Mesodermal cell (in vitro differentiated cells): ENCODE results near the gene FEM1B.
"Not testable (repeated sequence)": the region's sequence is repeated elsewhere in the genome, so short reads cannot be mapped to it uniquely, and the experiment has no call there.

Experiments used
- H3K27ac ChIP-seq: 2 replicates; pipeline ENCODE4 v1.7.0; 2013; ENCODE audit warnings: mild to moderate bottlenecking, low read depth, low read length, moderate library complexity; ENCODE audit not compliant: severe bottlenecking
- H3K36me3 ChIP-seq: 2 replicates; pipeline ENCODE4 v1.7.1; 2013; ENCODE audit warnings: mild to moderate bottlenecking, low read length, moderate library complexity; ENCODE audit not compliant: control insufficient read depth, insufficient read depth
- H3K4me1 ChIP-seq: one replicate; pipeline ENCODE4 v1.7.1; 2013; ENCODE audit warnings: mild to moderate bottlenecking, low read length; ENCODE audit not compliant: insufficient read depth, control insufficient read depth, poor library complexity, severe bottlenecking
- H3K4me3 ChIP-seq: 2 replicates; pipeline ENCODE4 v1.7.0; 2013; ENCODE audit warnings: low read length, control low read depth, mild to moderate bottlenecking; ENCODE audit not compliant: insufficient read depth, poor library complexity, severe bottlenecking; ENCODE audit errors: extremely low read depth
- H3K9me3 ChIP-seq: 2 replicates; pipeline ENCODE4 v1.7.1; 2013; ENCODE audit warnings: mild to moderate bottlenecking, low read length, moderate library complexity; ENCODE audit not compliant: control insufficient read depth
- WGBS, 2 experiments: methylation state at CpG; one replicate each; pipeline ENCODE4 v1.1.5; 2013; ENCODE audit warnings: missing lambda C conversion rate in 2 of 2; ENCODE audit not compliant: insufficient coverage in 2 of 2; 5-methylcytosine and 5-hydroxymethylcytosine counted together

The FEM1B gene

DNA sequence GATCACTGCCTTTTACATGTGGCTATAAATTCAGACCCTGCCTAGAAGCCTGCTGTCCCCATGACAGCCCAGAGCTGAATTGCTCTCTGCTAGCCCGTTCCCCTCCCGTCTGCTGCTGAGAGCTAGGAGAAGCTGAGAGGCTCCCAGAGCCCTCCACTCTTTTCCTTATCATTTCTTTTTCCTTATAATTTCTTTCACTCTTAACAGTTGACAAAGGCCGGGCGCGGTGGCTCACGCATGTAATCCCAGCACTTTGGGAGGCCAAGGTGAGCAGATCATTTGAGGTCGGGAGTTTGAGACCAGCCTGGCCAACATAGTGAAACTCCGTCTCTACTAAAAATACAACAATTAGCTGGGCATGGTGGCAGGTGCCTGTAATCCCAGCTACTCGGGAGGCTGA, 43.0 kb upstream of the FEM1B start:
- not testable (repeated sequence) for H3K36me3 ChIP-seq, H3K9me3 ChIP-seq, H3K4me1 ChIP-seq, H3K27ac ChIP-seq, H3K4me3 ChIP-seq
- WGBS, 2 experiments, result 87 to 90% methylated on average over 5 to 7 of the region's 9 CpGs

DNA sequence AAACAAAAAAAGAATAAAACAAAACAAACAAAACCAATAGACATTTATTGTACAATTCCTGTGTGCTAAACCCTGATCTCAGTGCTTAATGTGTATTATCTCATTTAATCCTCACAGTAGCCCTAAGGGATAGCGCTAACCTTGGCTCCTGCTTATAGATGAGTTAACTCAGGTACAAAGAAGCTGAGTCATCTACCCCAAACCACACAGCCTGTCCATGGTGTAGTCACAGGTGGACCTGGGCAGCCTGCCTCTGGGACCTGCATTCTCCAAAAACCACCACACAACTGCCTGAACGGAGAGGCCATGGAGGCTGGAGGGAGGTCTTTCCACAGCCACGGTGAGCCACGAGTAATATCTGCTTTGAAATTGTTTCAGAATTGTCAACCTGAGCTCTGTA, 42.5 kb upstream of the FEM1B start:
- Histone ChIP-seq H3K4me1 (peaks cover 4% of the 10 kb centered on the region), H3K27ac (no peak overlapping the region), H3K9me3 (no peaks in the 10 kb centered on the region), H3K4me3 (no peak overlapping the region), H3K36me3 (no peaks in the 10 kb centered on the region)
- 86 to 96% methylated on average over 2 to 3 of the region's 4 CpGs for WGBS, 2 experiments

DNA sequence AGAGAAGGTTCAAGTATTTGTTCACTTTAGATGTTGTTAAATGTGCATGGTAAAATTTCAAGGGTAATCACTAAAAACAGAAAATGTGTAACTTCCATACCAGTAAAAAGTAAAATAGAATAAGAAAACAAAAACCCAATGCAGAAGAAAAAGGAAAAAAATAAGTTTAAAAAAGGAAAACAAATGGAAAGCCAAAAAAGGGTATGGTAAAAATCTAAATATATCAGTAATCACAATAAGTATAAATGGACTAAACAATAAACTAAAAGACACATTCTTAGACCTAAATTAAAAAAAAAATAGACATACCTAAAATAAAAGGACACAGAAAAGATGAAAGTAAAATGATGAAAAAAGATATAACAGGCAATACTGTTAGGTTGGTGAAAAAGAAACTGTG, 38.5 kb upstream of the FEM1B start:
- H3K36me3 ChIP-seq, result no peaks in the 10 kb centered on the region
- no peaks in the 10 kb centered on the region for H3K9me3 ChIP-seq
- no peaks in the 10 kb centered on the region for H3K4me1 ChIP-seq
- no peak overlapping the region for H3K4me3 ChIP-seq
- no peak overlapping the region for H3K27ac ChIP-seq

DNA sequence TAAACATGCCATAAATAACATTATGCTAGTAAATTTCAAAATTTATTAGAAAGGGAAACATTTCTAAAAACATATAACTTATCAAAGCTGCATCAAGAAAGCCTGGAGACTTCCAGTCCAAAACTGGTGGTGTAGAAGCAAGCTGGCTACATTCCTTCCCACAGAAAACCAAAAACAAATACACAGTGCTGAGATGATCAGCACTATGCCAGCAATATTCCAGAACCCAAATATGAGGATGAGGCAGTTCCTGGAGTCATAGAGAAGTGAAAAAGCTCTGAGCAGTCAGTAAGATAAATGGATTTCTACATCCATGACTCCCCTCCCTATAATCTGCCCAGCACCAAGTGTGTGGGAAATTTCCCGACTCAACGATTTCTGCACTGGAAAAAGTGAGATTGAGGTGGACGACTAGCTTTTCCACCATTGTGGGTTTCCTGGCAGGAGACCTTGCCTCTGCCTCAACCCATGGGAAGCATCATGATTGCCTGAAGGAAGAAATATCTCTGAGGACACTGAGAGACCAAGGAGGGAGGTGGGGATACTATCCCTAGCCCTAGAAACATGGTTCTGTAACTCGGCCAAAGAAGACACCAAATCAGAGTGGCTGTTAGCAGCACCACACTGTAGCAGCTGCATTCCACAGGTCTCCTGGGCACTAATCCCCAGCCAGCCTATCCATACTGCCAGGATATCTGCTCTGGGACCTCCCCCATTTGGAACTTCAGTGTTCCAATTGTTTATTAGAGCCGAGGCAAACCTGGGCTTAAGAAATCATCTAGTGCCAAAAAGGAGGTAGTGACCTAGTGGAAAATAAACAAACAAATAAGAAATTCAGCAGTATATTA, 36.2 kb upstream of the FEM1B start:
- H3K27ac ChIP-seq, result no peak overlapping the region
- H3K4me3 ChIP-seq, result no peak overlapping the region
- no peaks in the 10 kb centered on the region for H3K36me3 ChIP-seq
- WGBS, 2 experiments, result 64 to 82% methylated on average over 1 to 4 of the region's 5 CpGs
- no peaks in the 10 kb centered on the region for H3K9me3 ChIP-seq
- H3K4me1 ChIP-seq, result no peaks in the 10 kb centered on the region

DNA sequence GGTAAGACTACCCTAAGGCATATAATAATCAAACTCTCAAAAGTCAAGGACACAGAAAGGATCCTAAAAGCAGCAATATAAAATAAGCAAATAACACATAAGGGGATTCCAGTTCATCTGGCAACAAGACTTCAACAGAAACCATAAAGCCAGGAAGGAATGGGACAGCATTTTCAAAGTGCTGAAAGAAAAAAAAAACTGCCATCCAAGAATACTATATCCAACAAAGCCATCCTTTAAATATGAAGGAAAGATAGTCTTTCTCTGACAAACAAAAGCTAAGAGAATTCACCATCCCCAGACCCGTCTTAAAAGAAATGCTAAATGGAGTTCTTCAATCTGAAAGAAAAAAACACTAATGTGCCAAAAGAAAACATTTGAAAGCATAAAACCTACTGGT, 33.3 kb upstream of the FEM1B start:
- Histone ChIP-seq H3K9me3 (peaks cover 3% of the 10 kb centered on the region), H3K4me1 (no peaks in the 10 kb centered on the region), H3K36me3 (no peaks in the 10 kb centered on the region), H3K4me3 (no peak overlapping the region), H3K27ac (no peak overlapping the region)
- WGBS, 2 experiments, result 100% methylated on average over 1 of the region's 1 CpG; no CpG with 5 or more reads in 1 of the 2 experiments

DNA sequence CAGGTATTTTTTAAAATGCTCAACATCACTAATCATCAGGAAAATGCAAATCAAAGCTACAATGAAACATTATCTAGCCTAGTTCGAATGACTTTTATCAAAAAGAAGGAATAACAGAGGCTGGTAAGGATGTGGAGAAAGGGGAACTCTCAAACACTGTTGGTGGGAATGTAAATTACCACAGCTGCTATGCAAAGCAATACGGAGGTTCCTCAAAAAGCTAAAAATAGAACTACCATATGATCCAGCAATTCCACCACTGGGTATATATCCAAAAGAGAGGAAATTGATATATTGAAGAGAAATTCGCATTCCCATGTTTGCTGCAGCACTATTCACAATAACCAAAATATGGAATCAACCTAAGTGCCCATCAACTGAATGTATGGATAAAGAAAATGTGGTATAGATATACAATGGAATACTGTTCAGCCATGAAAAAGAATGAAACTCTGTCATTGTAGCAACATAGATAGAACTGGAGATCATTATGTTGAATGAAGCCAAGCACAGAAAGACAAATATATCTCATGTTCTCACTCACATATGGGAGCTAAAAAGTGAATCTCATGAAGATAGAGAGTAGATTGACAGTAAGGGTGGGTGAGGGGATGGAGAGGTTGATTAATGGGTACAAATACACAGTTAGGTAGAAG, 28.4 kb upstream of the FEM1B start:
- Histone ChIP-seq H3K36me3 (no peaks in the 10 kb centered on the region), H3K4me1 (no peaks in the 10 kb centered on the region), H3K4me3 (no peak overlapping the region), H3K27ac (no peak overlapping the region), H3K9me3 (peaks cover 3% of the 10 kb centered on the region)
- no CpG with 5 or more reads among the region's 3 CpGs for WGBS, 2 experiments

DNA sequence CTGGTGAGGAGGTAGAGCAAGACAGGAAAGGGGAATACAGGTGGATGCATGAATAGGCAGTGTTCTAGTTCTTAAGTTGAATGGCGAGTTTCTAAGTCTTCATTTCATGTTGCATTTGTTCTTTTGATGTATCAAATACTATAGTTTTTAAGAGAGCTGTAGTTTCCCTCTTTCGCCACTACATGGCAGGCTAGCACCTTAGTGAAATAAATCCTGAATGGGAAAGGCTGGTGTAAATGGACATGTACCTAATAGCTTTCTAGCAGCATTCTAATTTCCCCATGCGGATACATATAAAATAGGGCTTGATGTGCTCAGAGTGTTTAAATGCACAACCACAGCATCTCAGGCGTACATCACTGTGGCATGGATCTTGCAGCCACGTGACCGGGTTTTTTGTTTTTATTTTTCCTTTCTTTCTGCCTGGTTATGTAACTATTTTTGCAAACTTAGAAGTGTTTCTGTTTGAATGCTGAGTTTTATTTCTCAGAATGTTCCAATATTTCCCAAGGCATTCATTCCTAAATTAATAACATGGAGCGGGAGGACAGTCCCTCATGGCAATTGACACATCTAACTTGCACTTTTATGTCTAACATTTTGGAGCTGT, 24.5 kb upstream of the FEM1B start:
- Histone ChIP-seq H3K4me1 (peaks cover 4% of the 10 kb centered on the region), H3K27ac (no peak overlapping the region), H3K9me3 (peaks cover 2% of the 10 kb centered on the region), H3K4me3 (no peak overlapping the region), H3K36me3 (no peaks in the 10 kb centered on the region)
- 27 to 71% methylated on average over 1 to 3 of the region's 7 CpGs for WGBS, 2 experiments

DNA sequence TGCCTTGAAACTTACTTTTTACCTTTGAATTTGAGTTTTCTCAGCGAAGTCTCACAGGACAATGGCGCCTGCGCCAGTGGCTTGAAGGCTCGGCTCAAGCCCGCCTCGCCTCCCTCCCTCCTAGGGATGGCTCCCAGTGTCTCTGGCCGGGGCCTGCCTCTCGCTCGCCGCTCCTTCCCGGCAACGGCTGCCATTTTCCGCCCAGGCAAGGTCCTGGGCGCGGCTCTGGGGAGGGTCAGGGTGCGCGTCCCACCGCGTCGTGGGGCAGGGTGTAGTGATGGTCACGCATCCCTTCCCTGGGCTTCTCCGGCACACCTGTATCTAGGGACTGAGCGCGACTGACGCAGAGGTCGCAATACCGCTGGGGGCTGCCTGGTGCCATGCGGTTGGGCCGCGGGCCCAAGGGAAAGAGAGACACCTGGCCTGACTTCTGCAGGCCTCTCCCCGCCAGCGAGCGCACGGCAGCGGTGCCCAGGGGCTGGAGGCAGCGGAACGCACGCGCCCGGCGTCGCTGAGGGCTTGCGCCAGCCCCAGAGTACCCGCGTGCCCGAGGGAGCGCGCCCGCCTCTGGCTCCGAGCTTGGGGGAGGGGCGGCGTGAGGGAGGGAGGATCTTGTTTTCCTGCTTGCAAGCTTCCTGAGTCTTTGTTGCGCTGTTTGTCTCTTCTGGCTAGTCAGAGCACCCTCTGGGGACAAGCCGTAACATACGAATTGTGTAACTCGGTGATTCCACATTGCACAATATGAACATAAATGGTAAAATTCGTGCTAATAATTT, 20.7 kb upstream of the FEM1B start:
- peak overlapping the region; percentile 40 for H3K4me3 ChIP-seq
- H3K4me1 ChIP-seq, result peaks cover 4% of the 10 kb centered on the region
- peak overlapping the region; percentile 16 for H3K27ac ChIP-seq
- no peaks in the 10 kb centered on the region for H3K9me3 ChIP-seq
- 12 to 26% methylated on average over 20 to 44 of the region's 57 CpGs for WGBS, 2 experiments
- H3K36me3 ChIP-seq, result no peaks in the 10 kb centered on the region

DNA sequence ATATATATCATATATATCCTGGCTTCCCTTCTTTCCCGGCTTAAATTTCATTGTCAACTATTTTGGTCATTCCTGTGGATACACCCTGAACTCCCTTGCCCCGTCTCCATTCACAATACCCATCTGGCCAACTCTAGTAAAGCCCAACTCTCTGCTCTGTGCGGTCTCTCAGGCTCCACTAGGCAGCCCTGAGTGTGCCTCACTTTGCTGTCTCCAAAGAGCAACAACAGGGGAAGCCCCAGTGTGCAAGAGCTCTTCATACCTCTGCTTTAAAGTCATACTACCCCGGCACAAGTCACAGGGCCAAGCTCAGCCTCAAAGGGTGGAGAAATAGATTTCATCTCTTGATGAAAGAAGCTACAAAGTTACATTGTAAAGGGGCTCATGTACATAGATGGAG, 18.9 kb upstream of the FEM1B start:
- Histone ChIP-seq H3K27ac (no peak overlapping the region), H3K36me3 (no peaks in the 10 kb centered on the region), H3K4me3 (no peak overlapping the region), H3K4me1 (peaks cover 4% of the 10 kb centered on the region), H3K9me3 (no peaks in the 10 kb centered on the region)
- WGBS, 2 experiments, result 92% methylated on average over 2 to 3 of the region's 4 CpGs

DNA sequence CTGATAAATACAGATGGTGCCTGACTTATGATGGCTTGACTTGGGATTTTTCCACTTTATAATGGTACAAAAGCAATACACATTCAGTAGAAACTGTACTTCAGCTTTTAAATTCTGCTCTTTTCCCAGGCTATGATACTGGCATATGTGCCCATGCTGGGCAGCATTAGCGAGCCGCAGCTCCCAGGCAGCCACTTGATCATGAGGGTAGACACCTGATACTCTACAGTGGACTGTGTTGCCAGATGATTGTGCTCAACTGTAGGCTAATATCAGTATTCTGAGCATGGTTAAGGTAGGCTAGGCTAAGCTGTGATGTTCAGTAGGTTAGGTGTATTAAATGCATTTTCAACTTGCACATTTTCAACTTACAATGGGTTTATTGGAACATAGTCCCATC, 17.7 kb upstream of the FEM1B start:
- H3K27ac ChIP-seq, result no peak overlapping the region
- H3K4me3 ChIP-seq, result no peak overlapping the region
- H3K4me1 ChIP-seq, result peaks cover 4% of the 10 kb centered on the region
- H3K9me3 ChIP-seq, result no peaks in the 10 kb centered on the region
- no peaks in the 10 kb centered on the region for H3K36me3 ChIP-seq
- whole genome bisulfite sequencing, 2 experiments, result 93 to 100% methylated on average over 2 of the region's 2 CpGs
